NCI-H1048 (cell line): ENCODE results near the gene EVI2A.
A peak's percentile ranks its signal among the peaks of the same experiment; 100 is the strongest.
"Not testable (repeated sequence)": the region's sequence is repeated elsewhere in the genome, so short reads cannot be mapped to it uniquely, and the experiment has no call there.

ENCODE experiments used
- DNase-seq: peaks from one replicate; lab custom pipeline; 2025; lab: John Stamatoyannopoulos, UW

Gene EVI2A

DNA sequence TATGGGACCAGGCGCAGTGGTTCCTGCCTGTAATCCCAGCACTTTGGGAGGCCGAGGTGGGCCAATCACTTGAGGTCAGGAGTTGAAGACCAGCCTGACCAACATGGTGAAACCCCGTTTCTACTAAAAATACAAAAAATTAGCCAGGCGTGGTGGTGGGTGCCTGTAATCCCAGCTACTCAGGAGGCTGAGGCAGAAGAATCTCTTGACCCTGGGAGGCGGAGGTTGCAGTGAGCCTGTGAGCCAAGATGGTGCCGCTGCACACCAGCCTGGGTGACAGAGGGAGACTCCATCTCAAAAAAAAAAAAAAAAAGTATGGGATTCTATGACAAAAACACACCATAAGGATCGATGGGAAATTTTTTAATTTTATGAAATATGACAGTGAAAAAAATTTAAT, 9.2 kb downstream of the EVI2A start:
- not testable (repeated sequence) for DNase-seq

DNA sequence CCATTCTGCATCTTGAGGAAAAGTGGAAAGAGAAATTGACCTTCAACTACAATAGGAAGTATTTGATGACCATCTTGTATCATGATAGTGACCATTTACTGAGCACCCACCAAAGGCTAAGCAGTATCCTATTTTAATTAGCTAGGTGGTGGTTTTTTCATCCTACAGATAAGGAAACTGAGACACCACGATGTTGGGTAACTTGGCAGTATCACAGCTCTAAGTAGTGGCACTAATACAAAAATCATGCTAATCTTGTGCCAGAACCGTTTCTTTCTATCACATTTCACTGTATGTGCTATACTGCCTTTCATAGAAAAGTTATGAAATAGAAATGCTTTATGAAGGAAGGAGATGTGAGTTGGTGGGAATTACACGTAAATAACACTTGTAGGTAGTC, 9.9 kb downstream of the EVI2A start:
- no peak for DNase-seq

GRCh38 chr17:31310886-31311285, 10.5 kb downstream of the EVI2A start:
- no peak for DNase-seq

GRCh38 chr17:31310260-31310659, 11.2 kb downstream of the EVI2A start:
- DNase-seq, result no peak

- no peak for DNase-seq
These were observed 11.9 kb downstream of the EVI2A start for GRCh38 chr17:31309556-31309955.

DNA sequence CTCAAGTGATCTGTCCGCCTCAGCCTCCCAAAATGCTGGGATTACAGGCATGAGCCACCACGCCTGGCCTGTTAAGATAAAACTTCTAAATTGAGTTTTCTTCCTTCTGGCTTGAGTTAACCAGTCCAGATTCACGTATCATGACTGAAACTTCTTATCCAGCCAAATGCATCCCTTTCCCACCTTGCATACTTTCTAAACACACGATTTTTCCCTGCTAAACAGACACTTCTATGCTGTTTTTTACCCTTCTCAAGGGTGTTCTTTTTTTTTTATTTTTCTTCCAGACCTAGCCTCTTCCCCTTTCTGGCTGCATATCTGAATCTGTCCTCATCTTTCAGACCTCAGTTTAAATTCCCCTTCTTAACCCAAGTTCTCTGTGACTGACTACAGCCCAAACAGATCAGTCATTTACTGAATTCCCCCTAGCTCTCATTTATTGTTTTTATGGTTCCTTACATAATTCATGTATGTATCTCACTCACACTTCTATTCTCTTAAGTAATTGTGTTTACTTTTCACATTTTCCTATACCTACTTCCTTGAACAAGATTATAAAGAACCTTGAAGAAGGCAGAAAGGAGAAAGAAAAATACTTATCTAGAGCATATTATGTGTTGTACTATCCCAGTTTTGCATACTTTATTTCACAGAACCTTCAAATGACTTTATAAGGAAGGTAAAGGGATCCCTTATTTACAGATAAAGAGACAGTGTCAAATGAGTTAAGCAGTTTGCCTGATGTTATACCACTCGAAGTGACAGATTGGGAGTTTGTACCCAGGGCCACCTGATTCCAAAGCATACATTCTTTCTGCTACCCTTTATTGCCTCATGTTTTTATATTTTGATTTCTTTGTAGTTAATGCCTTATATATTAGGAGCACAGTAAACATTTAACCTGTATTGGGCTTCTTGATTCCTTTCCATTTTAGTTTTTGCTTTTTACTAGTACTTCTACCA, 12.8 kb downstream of the EVI2A start:
- no peak for DNase-seq

DNA sequence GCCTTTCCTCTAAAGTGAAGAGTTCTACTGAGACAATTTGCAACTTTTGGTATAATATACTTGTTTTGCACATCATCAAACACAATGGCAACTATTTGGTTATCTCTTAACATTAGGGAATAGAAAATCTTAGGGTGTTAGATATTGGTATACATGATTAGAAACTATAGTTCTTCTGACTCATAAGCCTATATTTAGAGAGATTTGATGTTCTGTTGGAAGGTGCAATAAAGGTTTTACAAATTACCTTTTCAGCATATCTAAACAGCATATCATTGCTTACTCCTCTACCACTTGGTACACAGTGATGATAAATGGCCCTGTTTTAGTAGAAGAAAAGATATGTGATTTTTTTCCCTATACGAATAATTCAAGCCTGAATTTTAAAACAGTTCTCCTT, 13.8 kb downstream of the EVI2A start:
- DNase-seq, result no peak

GRCh38 chr17:31299624-31300023, 21.8 kb downstream of the EVI2A start:
- DNase-seq, result no peak

GRCh38 chr17:31297090-31297489, 24.3 kb downstream of the EVI2A start, which contains the start of gene OMG:
TSS of gene OMG (minus strand) at chr17:31297239. CDS start at chr17:31296331, 908 bp downstream.
- DNase-seq, result no peak

DNA sequence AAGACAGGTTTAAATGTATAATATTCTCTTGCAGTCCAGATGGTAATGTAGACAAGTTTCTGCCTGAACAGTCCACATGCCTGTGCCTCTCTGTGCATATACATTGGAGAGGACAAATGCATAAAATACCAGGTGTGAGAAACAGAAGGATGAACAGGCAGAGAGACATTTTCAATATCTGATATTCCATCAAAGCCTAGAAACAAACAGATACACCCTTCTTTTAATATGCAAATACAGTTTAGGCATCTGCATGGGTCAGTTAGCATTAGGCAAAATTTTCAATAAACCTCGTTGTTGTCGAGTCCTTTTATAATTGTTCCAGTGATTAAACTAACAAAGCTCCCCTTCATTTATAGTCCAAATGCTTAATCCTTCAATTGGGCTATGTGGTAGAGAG, 25.3 kb downstream of the EVI2A start:
- DNase-seq, result peak; percentile 69

DNA sequence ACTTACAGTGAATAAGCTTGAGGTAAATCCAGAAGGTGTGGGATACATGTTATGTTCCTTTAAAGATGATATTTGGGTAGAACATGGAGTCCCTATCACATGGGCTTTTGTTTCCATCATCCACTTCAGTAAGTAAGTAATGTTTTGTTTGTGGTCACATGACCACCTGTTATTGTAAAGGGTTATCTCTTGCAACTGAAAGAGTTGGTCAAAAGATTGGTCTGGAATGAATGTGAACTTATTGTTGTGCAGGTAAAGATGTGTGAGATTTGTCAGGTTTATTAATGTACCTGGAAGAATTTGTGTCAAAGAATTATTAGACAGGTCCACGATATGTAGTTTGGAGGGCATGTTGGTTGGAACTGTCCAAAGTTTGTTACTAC, 25.9 kb downstream of the EVI2A start:
- no peak for DNase-seq

GRCh38 chr17:31294820-31295488, 26.5 kb downstream of the EVI2A start:
- DNase-seq, result no peak

- no peak for DNase-seq
These were observed 27.2 kb downstream of the EVI2A start for GRCh38 chr17:31294231-31294630.

- no peak for DNase-seq
These were observed 27.8 kb downstream of the EVI2A start for GRCh38 chr17:31293581-31293980.

DNA sequence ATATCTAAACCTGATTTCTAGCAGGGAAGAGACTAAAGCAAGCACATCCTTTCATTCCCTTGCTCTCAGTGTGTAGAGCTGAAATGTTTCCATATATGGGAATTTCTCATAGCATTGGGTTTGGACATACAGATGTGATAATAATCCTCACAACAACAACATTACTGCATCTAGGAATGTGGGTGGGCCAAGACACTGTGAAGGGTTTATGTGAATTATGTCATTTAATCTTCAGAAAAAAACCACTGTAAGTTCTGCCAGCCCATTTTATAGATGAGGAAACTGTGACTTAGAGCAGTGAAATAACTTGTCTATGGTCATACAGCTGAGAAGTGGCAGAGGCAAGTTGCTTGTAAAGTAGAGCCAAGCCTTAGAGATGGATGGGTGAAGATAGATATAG, 29.6 kb downstream of the EVI2A start:
- no peak for DNase-seq

- DNase-seq, result no peak
These were observed 31.6 kb downstream of the EVI2A start for GRCh38 chr17:31289790-31290189.

DNA sequence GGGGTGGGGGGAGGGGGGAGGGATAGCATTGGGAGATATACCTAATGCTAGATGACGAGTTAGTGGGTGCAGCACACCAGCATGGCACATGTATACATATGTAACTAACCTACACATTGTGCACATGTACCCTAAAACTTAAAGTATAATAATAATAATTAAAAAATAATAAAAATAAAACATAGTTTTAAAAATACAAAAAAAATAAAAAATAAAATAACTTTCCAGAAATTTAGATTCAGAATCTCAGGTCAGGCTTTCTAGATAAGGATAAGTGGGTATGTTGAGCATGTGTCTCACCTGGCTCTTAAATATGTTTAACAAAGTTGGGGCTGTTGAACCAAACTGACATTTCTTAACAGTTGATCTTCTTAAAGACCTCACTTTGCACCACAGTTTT, 33.5 kb downstream of the EVI2A start:
- DNase-seq, result not testable (repeated sequence)

DNA sequence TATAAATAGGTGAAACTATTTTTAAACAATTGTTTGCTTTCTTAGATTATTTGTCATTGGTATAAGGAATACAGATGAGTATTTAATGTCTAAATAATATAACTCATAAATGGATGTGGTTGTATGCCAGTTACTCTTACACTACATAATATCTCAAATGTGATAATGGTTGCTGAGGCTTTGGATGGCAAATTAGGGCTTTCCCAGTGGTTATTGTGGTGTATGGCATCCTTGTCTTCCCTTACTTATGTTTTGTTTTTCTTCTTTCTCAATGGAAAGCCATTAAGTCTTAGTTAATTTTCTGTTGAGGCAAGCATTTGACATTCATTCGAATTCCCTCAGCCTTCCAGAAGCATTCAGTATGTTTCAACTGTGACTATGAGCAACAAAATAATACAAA, 34.8 kb downstream of the EVI2A start:
- DNase-seq, result no peak

- DNase-seq, result no peak
These were observed 37.6 kb downstream of the EVI2A start for GRCh38 chr17:31283841-31284240.

GRCh38 chr17:31281061-31281460, 40.4 kb downstream of the EVI2A start:
- DNase-seq, result no peak

DNA sequence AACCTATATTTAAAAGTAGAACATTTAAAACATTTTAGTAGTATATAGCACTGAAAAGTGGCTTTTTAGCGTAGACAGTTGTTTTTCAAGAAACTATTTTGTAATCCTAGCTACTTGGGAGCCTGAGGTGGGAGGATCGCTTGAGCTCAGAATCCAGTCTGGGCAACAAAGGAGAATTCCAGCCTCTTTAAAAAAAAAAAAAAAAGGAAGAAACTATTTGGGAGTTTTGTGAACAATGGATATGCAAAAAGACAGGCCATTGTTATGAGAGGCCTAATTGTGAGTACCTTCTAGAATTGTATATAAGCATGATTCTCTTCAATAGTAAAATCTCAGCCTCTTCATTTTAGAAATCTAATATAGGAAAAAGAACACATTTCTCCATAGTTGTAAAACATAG, 42.0 kb downstream of the EVI2A start:
- no peak for DNase-seq

- DNase-seq, result no peak
These were observed 46.3 kb downstream of the EVI2A start for GRCh38 chr17:31275116-31275515.

DNA sequence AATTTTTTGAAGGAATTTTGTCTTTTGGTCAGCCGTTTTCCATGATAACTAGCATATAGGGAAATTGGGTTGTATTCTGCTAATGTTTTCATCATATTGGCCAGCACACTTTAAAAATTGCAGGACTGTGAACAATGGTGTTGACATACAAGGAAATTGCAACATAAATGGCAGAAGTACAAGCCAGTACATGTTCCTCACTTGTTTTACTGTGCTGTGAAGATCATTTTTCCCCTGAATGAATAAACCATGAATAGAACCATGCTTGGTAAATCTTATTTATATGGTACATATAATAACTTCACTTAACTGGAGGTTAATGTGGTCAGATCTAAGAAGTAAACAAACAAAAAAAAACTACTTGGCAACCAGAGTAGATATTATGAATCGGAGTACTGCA, 47.2 kb downstream of the EVI2A start:
- DNase-seq, result no peak
